ENCODE measurements around the gene ZNF688.
A peak's percentile ranks its signal among the peaks of the same experiment; 100 is the strongest.
"Not testable (repeated sequence)": the region's sequence is repeated elsewhere in the genome, so short reads cannot be mapped to it uniquely, and the experiment has no call there.

Gene ZNF688

DNA sequence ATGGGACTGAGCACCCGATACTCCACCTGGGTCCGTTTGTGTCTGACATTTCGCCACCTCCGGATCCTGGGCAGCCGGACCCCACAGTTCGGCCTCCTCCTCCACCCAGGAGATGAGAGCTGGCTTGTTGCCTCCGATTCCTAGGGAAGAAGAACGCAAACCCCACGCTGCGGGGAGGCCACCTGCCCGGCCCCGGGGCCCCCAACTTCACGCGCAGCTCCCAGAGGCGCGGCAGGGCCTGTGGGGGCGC lies 13.9 kb downstream of the ZNF688 start:
- no peak for DNase-seq (ENCODE audit: low read depth in 2 of 2)

GRCh38 chr16:30556125-30556473 lies 15.4 kb downstream of the ZNF688 start:
- DNase-seq (ENCODE audit: low read depth in 2 of 2) = no peak

DNA sequence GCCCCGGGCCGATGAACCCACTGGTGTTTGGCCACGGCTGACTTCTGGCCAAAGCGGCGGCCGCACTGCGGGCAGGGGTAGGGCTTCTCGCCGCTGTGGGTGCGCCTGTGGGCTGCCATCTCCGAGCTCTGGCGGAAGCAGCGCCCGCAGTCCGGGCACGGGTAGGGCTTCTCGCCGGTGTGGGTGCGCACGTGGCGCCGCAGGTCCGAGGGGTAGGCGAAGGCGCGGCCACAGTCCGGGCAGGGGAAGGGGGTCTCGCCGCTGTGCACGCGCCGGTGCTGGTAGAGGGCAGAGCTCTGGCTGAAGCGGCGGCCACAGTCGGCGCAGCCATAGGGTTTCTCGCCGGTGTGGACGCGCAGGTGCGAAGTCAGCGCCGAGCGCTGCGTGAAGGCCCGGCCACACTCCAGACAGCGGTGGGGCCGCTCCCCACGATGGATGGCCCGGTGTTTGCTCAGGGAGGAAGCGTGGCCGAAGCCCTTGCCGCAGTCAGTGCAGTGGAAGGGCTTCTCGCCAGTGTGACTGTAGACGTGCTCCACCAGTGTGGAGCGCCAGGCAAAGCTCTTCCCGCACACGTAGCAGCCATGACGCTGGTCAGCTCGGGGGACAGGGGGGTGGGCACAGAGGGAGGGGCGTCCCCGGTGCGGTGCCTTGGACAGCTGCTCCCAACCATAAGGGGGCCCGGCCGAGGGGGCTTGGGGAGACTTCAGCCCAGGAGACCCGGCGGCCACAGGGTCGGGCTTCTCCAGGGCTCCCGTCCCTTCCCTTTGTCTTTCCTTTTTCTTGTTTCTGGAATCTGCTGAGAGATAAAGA lies 16.0 kb downstream of the ZNF688 start:
- no peak for DNase-seq (ENCODE audit: low read depth in 2 of 2)

DNA sequence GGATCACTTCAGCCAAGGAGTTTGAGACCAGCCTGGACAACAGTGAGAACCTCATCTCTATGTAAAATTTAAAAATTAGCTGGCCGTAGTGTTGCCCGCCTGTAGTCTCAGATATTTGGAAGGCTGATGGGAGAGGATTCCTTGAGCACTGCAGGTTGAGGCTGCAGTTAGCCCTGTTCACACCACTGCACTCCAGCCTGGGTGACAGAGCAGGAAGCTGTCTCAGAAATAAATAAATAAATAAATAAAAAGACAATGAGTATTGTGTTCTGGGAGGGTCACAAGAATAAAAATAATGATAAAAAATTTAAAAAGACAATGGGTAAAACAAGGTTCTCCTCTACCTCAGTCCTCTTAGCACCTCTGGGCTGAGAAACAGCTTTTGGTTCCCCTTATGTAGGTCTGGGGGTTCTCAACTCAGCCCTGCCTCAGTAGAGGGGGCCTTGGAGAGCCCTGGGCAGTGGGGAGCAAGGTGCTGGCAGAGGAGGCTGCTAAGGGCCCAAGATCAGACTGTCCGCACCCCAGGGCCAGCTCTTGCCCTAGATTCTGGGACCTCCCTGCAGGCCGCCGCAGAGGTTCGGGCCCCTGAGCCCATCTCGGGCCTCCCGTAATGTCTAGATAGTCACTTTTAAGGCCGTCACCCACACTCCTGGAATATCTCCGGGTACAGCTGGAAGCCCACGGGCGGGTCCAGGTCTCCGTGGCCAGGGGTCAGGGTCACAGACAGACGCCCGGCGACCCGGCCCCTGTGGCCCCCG lies 16.8 kb downstream of the ZNF688 start:
- no peak for DNase-seq (ENCODE audit: low read depth in 2 of 2)

DNA sequence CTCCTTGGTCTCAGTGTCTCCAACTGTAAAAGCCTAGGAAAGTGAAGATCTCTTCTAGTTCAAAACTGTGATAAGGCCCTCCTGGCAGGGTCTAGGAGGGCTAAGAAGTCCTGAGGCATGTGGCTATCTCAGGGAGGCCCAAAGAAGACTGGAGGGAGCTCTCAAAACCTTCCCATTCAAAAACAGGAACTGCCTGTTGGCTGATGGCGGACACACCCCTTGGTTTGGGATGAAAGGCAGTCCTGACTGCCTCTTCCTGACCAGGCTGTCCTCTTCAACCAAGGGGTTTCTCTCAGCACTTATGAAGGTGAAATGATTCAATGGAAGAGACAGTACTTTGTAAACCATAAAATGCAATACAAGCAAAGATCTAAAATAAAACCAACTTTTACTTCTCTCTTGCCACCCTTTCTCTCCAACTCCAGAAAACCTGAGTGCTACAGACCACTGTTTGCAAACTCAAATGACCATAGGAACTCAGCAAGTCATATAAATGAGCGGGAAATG lies 18.1 kb downstream of the ZNF688 start:
- DNase-seq (ENCODE audit: low read depth in 2 of 2) = no peak

DNA sequence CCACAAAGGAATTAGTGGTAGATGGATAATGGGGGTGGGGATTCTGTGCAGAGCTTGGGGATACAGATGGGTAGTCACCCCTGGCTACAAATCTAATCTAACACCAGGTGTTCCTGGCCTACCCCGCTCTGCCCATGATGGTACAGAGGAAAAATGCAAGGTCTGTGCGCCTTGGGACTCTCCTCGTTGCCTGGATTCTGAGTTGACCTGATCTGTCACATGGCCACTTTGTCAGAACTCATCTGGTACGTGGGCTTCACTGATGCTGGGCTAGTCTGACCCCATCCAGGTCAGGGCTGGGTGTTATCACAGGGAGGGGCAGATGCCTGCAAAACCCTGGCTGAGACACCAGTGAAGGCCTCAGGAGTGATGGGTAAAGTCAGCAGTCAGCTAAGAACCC lies 18.6 kb downstream of the ZNF688 start:
- DNase-seq (ENCODE audit: low read depth in 2 of 2) = no peak

GRCh38 chr16:30551781-30552180 lies 19.7 kb downstream of the ZNF688 start:
- peak in 1 of 2 donors; percentile 51 for DNase-seq (ENCODE audit: low read depth in 2 of 2)

DNA sequence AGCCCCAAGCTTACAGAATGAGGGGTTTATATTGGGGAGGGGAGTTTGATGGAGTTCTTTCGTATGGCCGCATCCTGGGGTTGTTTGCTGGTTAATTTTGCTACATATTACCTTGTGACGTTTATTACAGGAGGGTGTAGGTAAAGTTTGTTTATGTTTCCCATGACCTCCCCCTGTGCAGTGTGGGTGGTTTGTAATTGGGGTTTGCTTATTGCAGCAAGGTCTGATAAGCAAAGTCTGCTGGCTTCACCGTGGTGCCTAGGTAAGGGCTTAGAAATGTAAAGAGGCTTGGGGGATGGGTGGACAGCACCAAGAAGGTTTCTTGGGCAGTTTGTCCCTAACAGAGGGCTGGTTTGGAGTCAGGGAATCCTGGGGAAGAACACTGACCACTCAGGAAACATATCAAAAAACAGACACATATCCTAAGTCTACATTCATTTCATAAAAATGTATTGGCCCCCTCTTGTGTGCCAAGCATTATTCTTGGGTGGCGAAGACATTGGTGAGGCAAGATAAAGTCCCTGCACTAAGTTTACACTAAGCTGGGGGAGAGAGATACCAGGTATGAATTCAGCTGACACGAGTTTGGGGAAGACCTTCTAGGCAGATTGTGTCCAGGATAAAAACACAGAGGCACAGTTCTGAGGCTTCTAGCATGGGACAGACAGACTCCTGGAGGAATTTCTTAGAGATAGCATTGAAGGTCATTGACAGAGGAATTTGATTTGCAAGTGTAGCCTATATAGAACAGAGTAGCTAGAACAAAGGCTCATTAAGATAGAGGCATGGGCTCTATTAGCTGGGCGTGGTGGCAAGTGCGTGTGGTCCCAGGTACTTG lies 22.9 kb downstream of the ZNF688 start:
- DNase-seq (ENCODE audit: low read depth in 2 of 2) = no peak

- no peak for DNase-seq (ENCODE audit: low read depth in 2 of 2)
These were observed 25.4 kb downstream of the ZNF688 start for GRCh38 chr16:30546115-30546514.

GRCh38 chr16:30543067-30543466 lies 28.4 kb downstream of the ZNF688 start:
- DNase-seq (ENCODE audit: low read depth in 2 of 2) = no peak

DNA sequence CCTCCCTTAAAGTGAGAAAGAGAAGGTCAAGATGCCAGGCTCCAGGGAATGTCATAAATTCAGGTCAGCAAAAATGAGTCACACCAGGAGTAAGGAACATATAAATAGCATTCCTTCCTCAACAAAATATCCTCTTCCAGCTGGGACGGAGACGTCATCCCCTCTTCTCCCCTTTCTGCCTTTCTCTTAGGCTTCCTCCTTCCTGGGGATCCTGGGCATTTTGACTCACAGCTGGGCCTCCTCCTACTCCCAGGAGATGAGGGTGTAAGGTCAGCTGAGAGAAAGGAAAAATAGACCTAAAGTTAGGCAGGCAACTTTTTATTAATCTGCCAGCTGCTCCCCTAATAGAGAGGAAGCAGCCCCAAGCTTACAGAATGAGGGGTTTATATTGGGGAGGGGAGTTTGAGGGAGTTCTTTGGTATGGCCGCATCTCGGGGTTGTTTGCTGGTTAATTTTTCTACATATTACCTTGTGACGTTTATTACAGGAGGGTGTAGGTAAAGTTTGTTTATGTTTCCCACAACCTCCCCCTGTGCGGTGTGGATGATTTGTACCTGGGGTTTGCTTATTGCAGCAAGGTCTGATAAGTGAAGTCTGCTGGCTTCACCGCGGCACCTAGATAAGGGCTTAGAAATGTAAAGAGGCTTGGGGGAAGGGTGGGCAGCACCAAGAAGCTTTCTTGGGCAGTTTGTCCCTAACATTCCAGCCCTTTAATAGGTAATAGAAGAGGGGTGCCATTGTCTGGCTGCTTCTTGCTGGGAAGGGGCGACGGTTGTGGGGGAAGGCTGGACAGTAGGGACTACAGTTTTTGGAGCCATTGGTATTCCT lies 29.8 kb downstream of the ZNF688 start:
- DNase-seq (ENCODE audit: low read depth in 2 of 2) = no peak

DNA sequence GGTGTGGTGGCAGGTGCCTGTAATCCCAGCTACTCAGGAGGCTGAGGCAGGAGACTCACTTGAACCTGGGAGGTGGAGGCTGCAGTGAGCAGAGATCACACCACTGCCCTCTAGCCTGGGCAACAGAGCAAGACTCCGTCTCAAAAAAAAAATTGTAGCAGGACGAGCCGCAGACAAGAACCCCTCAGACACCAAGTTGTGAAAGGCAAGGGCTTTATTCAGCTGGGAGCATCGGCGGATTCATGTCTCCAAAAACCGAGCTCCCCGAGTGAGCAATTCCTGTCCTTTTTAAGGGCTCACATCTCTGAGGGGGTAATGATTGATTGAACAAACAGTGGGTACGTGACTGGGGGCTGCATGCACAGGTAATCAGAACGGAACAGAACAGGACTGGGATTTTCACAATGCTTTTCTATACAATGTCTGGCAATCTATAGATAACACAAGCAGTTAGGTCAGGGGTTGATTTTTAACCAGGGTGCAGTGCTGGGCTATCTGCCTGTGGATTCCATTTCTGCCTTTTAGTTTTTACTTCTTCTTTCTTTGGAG lies 30.5 kb downstream of the ZNF688 start:
- DNase-seq (ENCODE audit: low read depth in 2 of 2) = not testable (repeated sequence)

DNA sequence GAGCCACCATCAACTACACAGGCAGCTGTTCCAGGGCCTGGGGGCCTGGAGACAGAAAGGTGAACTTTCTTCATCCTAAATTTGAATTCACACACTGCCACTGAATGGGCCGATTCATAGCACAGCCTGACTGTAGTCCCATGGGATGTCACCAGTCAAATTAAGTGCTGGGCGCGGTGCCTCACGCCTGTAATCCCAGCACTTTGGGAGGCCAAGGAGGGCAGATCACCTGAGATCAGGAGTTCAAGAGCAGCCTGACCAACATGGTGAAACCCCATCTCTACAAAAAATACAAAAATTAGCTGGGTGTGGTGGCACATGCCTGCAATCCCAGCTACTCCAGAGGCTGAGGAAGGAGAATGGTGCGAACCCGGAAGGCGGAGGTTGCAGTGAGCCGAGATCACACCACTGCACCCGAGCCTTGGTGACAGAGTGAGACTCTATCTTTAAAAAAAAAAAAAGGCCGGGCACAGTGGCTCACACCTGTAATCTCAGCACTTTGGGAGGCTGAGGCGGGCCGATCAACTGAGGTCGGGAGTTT lies 31.5 kb downstream of the ZNF688 start:
- DNase-seq (ENCODE audit: low read depth in 2 of 2) = not testable (repeated sequence)

GRCh38 chr16:30539000-30539964 lies 32.2 kb downstream of the ZNF688 start:
- DNase-seq (ENCODE audit: low read depth in 2 of 2) = no peak

- DNase-seq (ENCODE audit: low read depth in 2 of 2) = not testable (repeated sequence)
These were observed 35.0 kb downstream of the ZNF688 start for GRCh38 chr16:30536391-30537024.

GRCh38 chr16:30535777-30536190 lies 35.7 kb downstream of the ZNF688 start:
- peak in 1 of 2 donors; percentile 51 for DNase-seq (ENCODE audit: low read depth in 2 of 2)

- DNase-seq (ENCODE audit: low read depth in 2 of 2) = no peak
These were observed 36.3 kb downstream of the ZNF688 start for GRCh38 chr16:30535106-30535776.

- DNase-seq (ENCODE audit: low read depth in 2 of 2) = peak; percentile 80 to 87
These were observed 37.0 kb downstream of the ZNF688 start, which contains the start of gene ZNF747 for GRCh38 chr16:30534368-30535105. Gene ZNF747 (minus strand): TSS chr16:30534858. CDS start chr16:30534679, 179 bp downstream.
